HAP-1 (cell line): ENCODE data around the gene OXCT1.
A peak's percentile ranks its signal among the peaks of the same experiment; 100 is the strongest.

ENCODE experiments used
- DNase-seq, 2 experiments: peaks; one replicate each; pipeline ENCODE4 v3.0.0-alpha.2; 2016 to 2020; ENCODE audit warnings: low spot score in 2 of 2
- H3K27me3 ChIP-seq: fragments of 250-450 bp; sonication (Bioruptor Pico); 2 replicates; pipeline ENCODE4 v1.5.1; 2020; ENCODE audit warnings: low read depth, mild to moderate bottlenecking, moderate library complexity
- H3K36me3 ChIP-seq: fragments of 250-450 bp; sonication (Bioruptor Pico); replicated peaks from 2 replicates; pipeline ENCODE4 v1.5.1; 2020; ENCODE audit warnings: mild to moderate bottlenecking
- H3K4me1 ChIP-seq: fragments of 250-450 bp; sonication (Bioruptor Pico); 2 replicates; pipeline ENCODE4 v1.5.1; 2020; ENCODE audit warnings: mild to moderate bottlenecking
- H3K4me3 ChIP-seq: fragments of 250-450 bp; sonication (Bioruptor Pico); 2 replicates; pipeline ENCODE4 v1.5.1; 2020; ENCODE audit warnings: mild to moderate bottlenecking, moderate library complexity
- H3K9me3 ChIP-seq: fragments of 250-450 bp; sonication (Bioruptor Pico); 2 replicates; pipeline ENCODE4 v1.5.1; 2020; ENCODE audit warnings: mild to moderate bottlenecking, moderate library complexity
- in situ Hi-C: fragments of 300-500 bp; cut with MboI; formaldehyde crosslinking; loops from 3 replicates; pipeline ENCODE4 v1.14.3; 2020; ENCODE audit warnings: low sequenced_read_pairs, inconsistent platforms, mixed read lengths

Gene OXCT1

GRCh38 chr5:41883243-41883642, 13.0 kb upstream of the OXCT1 start:
- no peaks in the 10 kb centered on the region for H3K36me3 ChIP-seq
- no peak for DNase-seq
- in situ Hi-C loops: no loop called here

GRCh38 chr5:41882765-41883164, 12.5 kb upstream of the OXCT1 start:
- Histone ChIP-seq H3K27me3 (peaks cover 4% of the 10 kb centered on the region), H3K9me3 (no peaks in the 10 kb centered on the region), H3K4me3 (no peak overlapping the region), H3K4me1 (peaks cover 6% of the 10 kb centered on the region), H3K36me3 (no peaks in the 10 kb centered on the region)
- DNase-seq: no peak
- in situ Hi-C loops: no loop called here

More at GRCh38 chr5:41883243-41883642, 13.0 kb upstream of the OXCT1 start:
- peaks cover 6% of the 10 kb centered on the region for H3K4me1 ChIP-seq
- no peaks in the 10 kb centered on the region for H3K9me3 ChIP-seq
- H3K4me3 ChIP-seq: no peak overlapping the region
- no peaks in the 10 kb centered on the region; the same call in 1 of the 2 replicates for H3K27me3 ChIP-seq

- DNase-seq: peak in 1 of 2 experiments; percentile 60
- in situ Hi-C loops: no loop called here
- peaks cover 6% of the 10 kb centered on the region for H3K4me1 ChIP-seq
These were observed 8.6 kb upstream of the OXCT1 start for GRCh38 chr5:41878643-41879478.

GRCh38 chr5:41878173-41878572, 7.9 kb upstream of the OXCT1 start:
- no peak overlapping the region for H3K4me3 ChIP-seq
- in situ Hi-C loops: no loop called here
- no peaks in the 10 kb centered on the region for H3K9me3 ChIP-seq
- H3K4me1 ChIP-seq: peaks cover 6% of the 10 kb centered on the region
- peaks cover 20% of the 10 kb centered on the region for H3K27me3 ChIP-seq
- DNase-seq: no peak
- no peaks in the 10 kb centered on the region for H3K36me3 ChIP-seq

More at GRCh38 chr5:41878643-41879478, 8.6 kb upstream of the OXCT1 start:
- no peaks in the 10 kb centered on the region for H3K36me3 ChIP-seq
- H3K27me3 ChIP-seq: peaks cover 17% of the 10 kb centered on the region
- H3K4me3 ChIP-seq: no peak overlapping the region
- no peaks in the 10 kb centered on the region for H3K9me3 ChIP-seq

- in situ Hi-C loops: no loop called here
- H3K9me3 ChIP-seq: no peaks in the 10 kb centered on the region
- H3K36me3 ChIP-seq: no peaks in the 10 kb centered on the region
- peaks cover 20% of the 10 kb centered on the region for H3K27me3 ChIP-seq
- no peak for DNase-seq
- no peak overlapping the region for H3K4me3 ChIP-seq
- peaks cover 6% of the 10 kb centered on the region for H3K4me1 ChIP-seq
These were observed 7.2 kb upstream of the OXCT1 start for GRCh38 chr5:41877408-41877807.

GRCh38 chr5:41876678-41877077, 6.5 kb upstream of the OXCT1 start:
- H3K27me3 ChIP-seq: peaks cover 20% of the 10 kb centered on the region
- peaks cover 6% of the 10 kb centered on the region for H3K4me1 ChIP-seq
- no peaks in the 10 kb centered on the region for H3K36me3 ChIP-seq
- in situ Hi-C loops: no loop called here
- H3K9me3 ChIP-seq: no peaks in the 10 kb centered on the region
- no peak overlapping the region for H3K4me3 ChIP-seq
- no peak for DNase-seq

GRCh38 chr5:41875121-41875520, 4.9 kb upstream of the OXCT1 start:
- H3K4me1 ChIP-seq: peaks cover 8% of the 10 kb centered on the region
- H3K4me3 ChIP-seq: no peak overlapping the region
- in situ Hi-C loops: no loop called here
- H3K9me3 ChIP-seq: no peaks in the 10 kb centered on the region
- no peak for DNase-seq
- peaks cover 20% of the 10 kb centered on the region for H3K27me3 ChIP-seq
- no peaks in the 10 kb centered on the region for H3K36me3 ChIP-seq

GRCh38 chr5:41874512-41875060, 4.4 kb upstream of the OXCT1 start:
- Histone ChIP-seq H3K27me3 (peaks cover 20% of the 10 kb centered on the region), H3K4me1 (peaks cover 8% of the 10 kb centered on the region), H3K36me3 (no peaks in the 10 kb centered on the region), H3K9me3 (no peaks in the 10 kb centered on the region), H3K4me3 (no peak overlapping the region)
- no peak for DNase-seq
- in situ Hi-C loops: loop anchor here (25.0 kb wide), 2 partner anchors 888 to 1013 kb away; partner anchors contain the start of gene CCDC152

GRCh38 chr5:41871852-41872251, 1.6 kb upstream of the OXCT1 start:
- H3K36me3 ChIP-seq: no peaks in the 10 kb centered on the region
- H3K4me1 ChIP-seq: peaks cover 7% of the 10 kb centered on the region
- in situ Hi-C loops: loop anchor here (25.0 kb wide), 2 partner anchors 890 to 1015 kb away; partner anchors contain the start of gene CCDC152
- H3K9me3 ChIP-seq: no peaks in the 10 kb centered on the region
- H3K27me3 ChIP-seq: 0 out of 2 replicates have a peak, but pooled peaks cover 9% of the 10 kb centered on the region
- H3K4me3 ChIP-seq: no peak overlapping the region
- DNase-seq: no peak

- in situ Hi-C loops: loop anchor here (25.0 kb wide), 2 partner anchors 892 to 1017 kb away; partner anchors contain the start of gene CCDC152
- Histone ChIP-seq H3K36me3 (no peaks in the 10 kb centered on the region), H3K27me3 (0 out of 2 replicates have a peak, but pooled peaks cover 7% of the 10 kb centered on the region), H3K9me3 (no peaks in the 10 kb centered on the region), H3K4me3 (peak overlapping the region; percentile 74), H3K4me1 (peaks cover 7% of the 10 kb centered on the region)
- no peak for DNase-seq
These were observed 413 bp upstream of the OXCT1 start for GRCh38 chr5:41870627-41871048.

GRCh38 chr5:41869151-41869723, 988 bp downstream of the OXCT1 start:
- peaks cover 12% of the 10 kb centered on the region for H3K4me1 ChIP-seq
- in situ Hi-C loops: loop anchor here (25.0 kb wide), 2 partner anchors 893 to 1018 kb away; partner anchors contain the start of gene CCDC152
- 0 out of 2 replicates have a peak, but pooled peaks cover 3% of the 10 kb centered on the region for H3K27me3 ChIP-seq
- peak; percentile 39 to 59 for DNase-seq
- no peaks in the 10 kb centered on the region for H3K36me3 ChIP-seq
- H3K9me3 ChIP-seq: no peaks in the 10 kb centered on the region
- H3K4me3 ChIP-seq: peak overlapping the region; percentile 74

GRCh38 chr5:41863871-41864486, 6.2 kb downstream of the OXCT1 start:
- H3K36me3 ChIP-seq: peaks cover 17% of the 10 kb centered on the region
- H3K27me3 ChIP-seq: no peaks in the 10 kb centered on the region
- H3K4me3 ChIP-seq: no peak overlapping the region
- H3K9me3 ChIP-seq: no peaks in the 10 kb centered on the region
- DNase-seq: no peak
- in situ Hi-C loops: loop anchor here (25.0 kb wide), 2 partner anchors 898 to 1023 kb away; partner anchors contain the start of gene CCDC152
- H3K4me1 ChIP-seq: peaks cover 10% of the 10 kb centered on the region

GRCh38 chr5:41858890-41859289, 11.3 kb downstream of the OXCT1 start:
- Histone ChIP-seq H3K4me1 (peaks cover 2% of the 10 kb centered on the region; the same call in 1 of the 2 replicates), H3K36me3 (peaks cover 26% of the 10 kb centered on the region), H3K27me3 (no peaks in the 10 kb centered on the region), H3K9me3 (no peaks in the 10 kb centered on the region), H3K4me3 (no peak overlapping the region)
- in situ Hi-C loops: loop anchor here (10.0 to 25.0 kb wide), 3 partner anchors 206 to 1028 kb away; partner anchors contain the start of gene CCDC152
- no peak for DNase-seq
